Panc1 (cell line): ENCODE results near the gene MYH1. TPM values are rescaled to one million over a fixed set of nuclear protein-coding genes. Genes with fewer than 3 reads are reported as not detected.

Experiments used
- ATAC-seq: fragments of 200-7000 bp; cut with Tn5 transposase; 2 replicates; pipeline ENCODE4 v1.9.1; 2020; ENCODE audit warnings: mild to moderate bottlenecking, moderate library complexity
- BruUV-seq: library from RNA; stranded (reverse); fragments of 400-500 nt; replicated peaks from 2 replicates; lab custom pipeline; 2021; lab: Mats Ljungman, UMichigan
- CTCF ChIA-PET: fragments of 300-600 bp; sonication (Branson Sonifier 250); formaldehyde crosslinking; loops from one replicate; lab custom pipeline; 2022; ENCODE audit warnings: antibody characterized with exemption; lab: Charles Lee
- POLR2A ChIA-PET: fragments of 300-600 bp; sonication (Branson Sonifier 250); formaldehyde crosslinking; loops from one replicate; lab custom pipeline; 2022; ENCODE audit warnings: antibody characterized with exemption; lab: Charles Lee
- DNase-seq: peaks from one replicate; pipeline ENCODE4 v3.0.0-alpha.2; 2010; ENCODE audit warnings: low read depth, low spot score
- H3K27ac ChIP-seq: 2 replicates; pipeline ENCODE4 v1.5.1; 2011; ENCODE audit warnings: mild to moderate bottlenecking, low read length, inconsistent platforms
- H3K27me3 ChIP-seq: fragments of 200-500 bp; sonication (Bioruptor generic); 2 replicates; pipeline ENCODE4 v1.6.0; 2014; ENCODE audit warnings: low read length, inconsistent platforms; ENCODE audit not compliant: control insufficient read depth, insufficient read depth
- H3K36me3 ChIP-seq: fragments of 200-500 bp; sonication (Bioruptor generic); 2 replicates; pipeline ENCODE4 v1.5.1; 2014; ENCODE audit warnings: inconsistent platforms, mild to moderate bottlenecking, low read length, moderate library complexity; ENCODE audit not compliant: control insufficient read depth, insufficient read depth
- H3K4me1 ChIP-seq: 2 replicates; pipeline ENCODE4 v1.5.1; 2011; ENCODE audit warnings: inconsistent platforms, mild to moderate bottlenecking, low read length, moderate library complexity; ENCODE audit not compliant: control insufficient read depth, insufficient read depth
- H3K4me3 ChIP-seq, 2 experiments: 2 replicates each; pipeline ENCODE4 v1.5.1; 2011 to 2012; ENCODE audit warnings: low read depth in 2 of 2, low read length in 2 of 2, mild to moderate bottlenecking in 2 of 2, inconsistent platforms in 1 of 2, moderate library complexity in 1 of 2
- H3K9me3 ChIP-seq: fragments of 200-500 bp; sonication (Bioruptor generic); 2 replicates; pipeline ENCODE4 v1.5.1; 2014; ENCODE audit warnings: low read depth, mild to moderate bottlenecking, inconsistent platforms, low read length, moderate library complexity; ENCODE audit not compliant: control insufficient read depth, insufficient read depth
- CTCF ChIP-seq: fragments of 450-650 bp; IDR thresholded peaks from 2 replicates; pipeline ENCODE4 v1.5.1; 2017; ENCODE audit warnings: mild to moderate bottlenecking
- POLR2AphosphoS5 ChIP-seq: IDR thresholded peaks from 2 replicates; pipeline ENCODE4 v1.6.1; 2012; ENCODE audit warnings: mild to moderate bottlenecking, low read depth, low read length, moderate library complexity
- REST ChIP-seq, 2 experiments: IDR thresholded peaks; 2 replicates each; pipeline ENCODE4 v1.6.1; 2011 to 2012; ENCODE audit warnings: low read depth in 2 of 2, control low read depth in 1 of 2, low read length in 1 of 2, mild to moderate bottlenecking in 1 of 2, moderate library complexity in 1 of 2; ENCODE audit not compliant: insufficient read depth in 1 of 2
- SIN3A ChIP-seq: IDR thresholded peaks from 2 replicates; pipeline ENCODE4 v1.6.1; 2012; ENCODE audit warnings: low read depth, mild to moderate bottlenecking, low read length, moderate library complexity, borderline replicate concordance; ENCODE audit not compliant: insufficient read depth
- TCF7L2 ChIP-seq: IDR thresholded peaks from 2 replicates; pipeline ENCODE4 v1.6.1; 2011; ENCODE audit warnings: mild to moderate bottlenecking, low read depth, low read length, inconsistent platforms
- in situ Hi-C: cut with HindIII; loops from 2 replicates; pipeline ENCODE4 v1.10.0; 2016; ENCODE audit warnings: low sequenced_read_pairs, low pct_unique_long_range_greater_than_20kb
- intact Hi-C: fragments of 100-400 bp; cut with micrococcal nuclease; formaldehyde crosslinking; loops from one replicate; pipeline ENCODE4 v1.10.0; 2022; ENCODE audit not compliant: unreplicated experiment
- total RNA-seq: library from RNA; stranded (reverse); gene quantifications from one replicate; pipeline ENCODE4 v1.2.1, GENCODE V29; 2021; ENCODE audit not compliant: unreplicated experiment

Gene MYH1
- total RNA-seq, 1 experiment from 2014 or later: not detected

- ChIA-PET CTCF (no interaction called here), POLR2A (no interaction called here)
- in situ Hi-C loops: no loop called here
- Histone ChIP-seq H3K27ac (no peak overlapping the region), H3K4me3 (no peak overlapping the region), H3K36me3 (no peaks in the 10 kb centered on the region), H3K4me1 (no peaks in the 10 kb centered on the region), H3K27me3 (no peaks in the 10 kb centered on the region; the same call in 1 of the 2 replicates), H3K9me3 (no peaks in the 10 kb centered on the region)
- no TSS peak for BruUV-seq
- intact Hi-C loops: no loop called here
- DNase-seq: no peak
- ATAC-seq: no peak
- no peak for TF ChIP-seq REST (IDR thresholded peaks at IDR 0.05; ENCODE audit: insufficient read depth in 1 of 2, low read depth in 2 of 2, low read length in 1 of 2)
- no peak for TF ChIP-seq POLR2AphosphoS5
- TF ChIP-seq SIN3A: no peak
- TF ChIP-seq CTCF: no peak
- TF ChIP-seq TCF7L2: no peak
Measured at GRCh38 chr17:10457952-10458351, 60.4 kb downstream of the MYH1 start.

- no peak overlapping the region for H3K27ac ChIP-seq
- TF ChIP-seq REST (IDR thresholded peaks at IDR 0.05; ENCODE audit: insufficient read depth in 1 of 2, low read depth in 2 of 2, low read length in 1 of 2) (no peak), TCF7L2 (no peak), CTCF (no peak), POLR2AphosphoS5 (no peak), SIN3A (no peak)
- BruUV-seq: no TSS peak
- ChIA-PET CTCF (no interaction called here), POLR2A (no interaction called here)
- H3K36me3 ChIP-seq: no peaks in the 10 kb centered on the region
- H3K4me3 ChIP-seq: no peak overlapping the region
- intact Hi-C loops: no loop called here
- H3K9me3 ChIP-seq: no peaks in the 10 kb centered on the region
- no peaks in the 10 kb centered on the region for H3K27me3 ChIP-seq
- DNase-seq: no peak
- ATAC-seq: no peak
- H3K4me1 ChIP-seq: no peaks in the 10 kb centered on the region
- in situ Hi-C loops: no loop called here
Measured at GRCh38 chr17:10447026-10447931, 71.1 kb downstream of the MYH1 start.
